Neural progenitor cell (in vitro differentiated cells): ENCODE data around the gene TRPM2.

ENCODE experiments used
- EZH2 ChIP-seq: fragments of 200-600 bp; sonication (generic); IDR thresholded peaks from 2 replicates; pipeline ENCODE4 v1.6.1; 2017; ENCODE audit warnings: antibody characterized with exemption, mild to moderate bottlenecking, moderate library complexity
- TF ChIP-seq, protein P1 (sequence below): fragments of 200-600 bp; sonication (generic); IDR thresholded peaks from 2 replicates; pipeline ENCODE4 v1.5.1; 2017; ENCODE audit warnings: antibody characterized with exemption, mild to moderate bottlenecking

DNA sequence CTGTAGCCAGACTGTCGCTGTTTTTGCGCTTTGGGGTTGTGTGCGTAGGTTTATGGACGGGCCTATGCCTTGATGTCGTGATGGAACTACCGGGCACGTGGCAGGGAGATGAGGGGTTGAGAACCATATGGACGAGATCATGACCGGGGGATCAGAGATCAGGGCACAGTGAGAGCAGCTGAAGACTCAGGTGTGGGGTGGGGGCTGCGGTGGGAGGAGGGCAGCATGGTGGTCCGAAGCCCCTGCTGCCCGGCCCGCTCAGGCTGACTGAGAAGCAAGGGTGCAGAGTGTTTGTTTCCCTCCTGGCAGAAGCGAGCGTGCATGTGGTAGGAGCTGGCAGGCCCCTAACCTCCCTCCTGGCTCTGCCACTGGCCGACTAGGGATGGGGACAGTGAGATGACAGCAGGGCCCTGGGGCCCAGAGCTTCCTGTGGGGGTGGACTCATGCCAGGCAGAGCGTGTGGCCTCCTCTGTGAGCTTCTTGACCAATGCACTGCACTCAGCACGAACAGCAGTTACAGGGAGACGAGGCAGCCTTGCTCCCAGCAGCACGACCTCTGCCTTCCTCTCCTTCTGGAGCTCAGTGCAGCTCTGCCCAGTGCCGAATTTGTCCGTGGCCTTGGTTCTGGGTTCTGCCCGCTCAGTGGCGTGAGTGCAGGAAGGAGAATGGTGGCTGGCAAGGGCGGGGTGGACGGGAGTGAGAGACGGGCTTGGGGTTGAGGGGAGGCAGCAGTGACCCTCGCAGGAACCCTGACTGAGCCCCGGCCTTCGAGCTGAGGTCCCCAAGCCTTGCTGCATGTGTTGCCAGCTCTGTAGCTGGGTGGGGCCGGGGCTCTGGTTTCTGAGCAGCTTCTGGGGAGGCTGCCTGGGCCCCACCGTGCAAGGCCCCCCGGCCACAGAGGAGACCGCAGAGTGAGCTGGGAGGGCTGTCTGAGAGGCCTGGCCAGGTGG lies 79.7 kb downstream of the TRPM2 start:
- TF ChIP-seq, protein P1, sequence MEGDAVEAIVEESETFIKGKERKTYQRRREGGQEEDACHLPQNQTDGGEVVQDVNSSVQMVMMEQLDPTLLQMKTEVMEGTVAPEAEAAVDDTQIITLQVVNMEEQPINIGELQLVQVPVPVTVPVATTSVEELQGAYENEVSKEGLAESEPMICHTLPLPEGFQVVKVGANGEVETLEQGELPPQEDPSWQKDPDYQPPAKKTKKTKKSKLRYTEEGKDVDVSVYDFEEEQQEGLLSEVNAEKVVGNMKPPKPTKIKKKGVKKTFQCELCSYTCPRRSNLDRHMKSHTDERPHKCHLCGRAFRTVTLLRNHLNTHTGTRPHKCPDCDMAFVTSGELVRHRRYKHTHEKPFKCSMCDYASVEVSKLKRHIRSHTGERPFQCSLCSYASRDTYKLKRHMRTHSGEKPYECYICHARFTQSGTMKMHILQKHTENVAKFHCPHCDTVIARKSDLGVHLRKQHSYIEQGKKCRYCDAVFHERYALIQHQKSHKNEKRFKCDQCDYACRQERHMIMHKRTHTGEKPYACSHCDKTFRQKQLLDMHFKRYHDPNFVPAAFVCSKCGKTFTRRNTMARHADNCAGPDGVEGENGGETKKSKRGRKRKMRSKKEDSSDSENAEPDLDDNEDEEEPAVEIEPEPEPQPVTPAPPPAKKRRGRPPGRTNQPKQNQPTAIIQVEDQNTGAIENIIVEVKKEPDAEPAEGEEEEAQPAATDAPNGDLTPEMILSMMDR, result no peak
- TF ChIP-seq EZH2, result no peak
